Neural cell (in vitro differentiated cells): ENCODE data around the gene PRH2. TPM values are rescaled to one million over a fixed set of nuclear protein-coding genes. Genes with fewer than 3 reads are reported as not detected.

Experiments
- H2AFZ ChIP-seq: fragments of 200-600, 300-800 bp; sonication (generic), shearing (Covaris generic); 2 replicates; pipeline ENCODE4 v1.6.0; 2014; ENCODE audit warnings: low read depth, mild to moderate bottlenecking, antibody characterized with exemption, low read length, moderate library complexity
- H3F3A ChIP-seq: fragments of 200-600 bp; shearing (Covaris generic); 2 replicates; pipeline ENCODE4 v1.6.1; 2016; ENCODE audit warnings: mild to moderate bottlenecking, moderate library complexity, mixed read lengths, antibody characterized with exemption, low read length; ENCODE audit not compliant: insufficient read depth, poor library complexity, severe bottlenecking
- H3K27ac ChIP-seq: fragments of 200-600, 300-800 bp; sonication (generic), shearing (Covaris generic); 2 replicates; pipeline ENCODE4 v1.5.1; 2014; ENCODE audit warnings: mild to moderate bottlenecking, low read length, moderate library complexity
- H3K27me3 ChIP-seq: fragments of 300-800, 200-600 bp; sonication (generic), shearing (Covaris generic); 2 replicates; pipeline ENCODE4 v1.6.0; 2014; ENCODE audit warnings: mild to moderate bottlenecking, low read depth, low read length, moderate library complexity; ENCODE audit not compliant: insufficient read depth
- H3K36me3 ChIP-seq: fragments of 300-800, 200-600 bp; sonication (generic), shearing (Covaris generic); 2 replicates; pipeline ENCODE4 v1.5.1; 2014; ENCODE audit warnings: mild to moderate bottlenecking, antibody characterized with exemption, low read length, moderate library complexity; ENCODE audit not compliant: insufficient read depth
- H3K4me2 ChIP-seq: fragments of 300-800, 200-600 bp; sonication (generic), shearing (Covaris generic); 2 replicates; pipeline ENCODE4 v1.6.0; 2014; ENCODE audit warnings: mild to moderate bottlenecking, low read length
- H3K4me3 ChIP-seq: fragments of 300-800, 200-600 bp; sonication (generic), shearing (Covaris generic); 2 replicates; pipeline ENCODE4 v1.5.1; 2014; ENCODE audit warnings: mild to moderate bottlenecking, low read length, moderate library complexity
- H3K79me2 ChIP-seq: fragments of 200-600 bp; shearing (Covaris generic); replicated peaks from 2 replicates; pipeline ENCODE4 v1.6.0; 2014; ENCODE audit warnings: mild to moderate bottlenecking, low read length, moderate library complexity; ENCODE audit not compliant: insufficient read depth
- H3K9ac ChIP-seq: fragments of 300-800, 200-600 bp; sonication (generic), shearing (Covaris generic); 2 replicates; pipeline ENCODE4 v1.6.1; 2016; ENCODE audit warnings: mild to moderate bottlenecking, low read length, mixed read lengths
- H3K9me2 ChIP-seq: fragments of 200-600 bp; shearing (Covaris generic); 2 replicates; pipeline ENCODE4 v1.6.1; 2016; ENCODE audit warnings: mild to moderate bottlenecking, low read length, mixed read lengths; ENCODE audit not compliant: insufficient read depth
- H3K9me3 ChIP-seq: fragments of 200-600, 300-800 bp; sonication (generic), shearing (Covaris generic); 2 replicates; pipeline ENCODE4 v1.6.1; 2016; ENCODE audit warnings: mild to moderate bottlenecking, mixed run types, low read length, moderate library complexity, mixed read lengths
- H4K20me1 ChIP-seq: fragments of 200-600 bp; shearing (Covaris generic); 2 replicates; pipeline ENCODE4 v1.6.1; 2016; ENCODE audit warnings: mild to moderate bottlenecking, mixed run types; ENCODE audit not compliant: insufficient read depth
- CTCF ChIP-seq: fragments of 450-650 bp; IDR thresholded peaks from 2 replicates; pipeline ENCODE4 v1.5.1; 2014; ENCODE audit warnings: antibody characterized with exemption, mild to moderate bottlenecking, moderate library complexity; ENCODE audit not compliant: poor library complexity, severe bottlenecking
- EP300 ChIP-seq: fragments of 450-650 bp; conservative IDR thresholded peaks from 2 replicates; pipeline ENCODE4 v1.6.1; 2014; ENCODE audit warnings: antibody characterized with exemption, mild to moderate bottlenecking, moderate library complexity; ENCODE audit not compliant: poor library complexity, severe bottlenecking
- EZH2 ChIP-seq: fragments of 200-600, 300-800 bp; shearing (Covaris generic), sonication (generic); IDR thresholded peaks from 2 replicates; pipeline ENCODE4 v1.6.1; 2014; ENCODE audit warnings: antibody characterized with exemption, low read length, borderline replicate concordance, mild to moderate bottlenecking; ENCODE audit not compliant: insufficient read depth, poor library complexity, severe bottlenecking
- POLR2AphosphoS5 ChIP-seq: IDR thresholded peaks from 2 replicates; pipeline ENCODE4 v1.6.1; 2012
- SMC3 ChIP-seq: fragments of 450-650 bp; conservative IDR thresholded peaks from 2 replicates; pipeline ENCODE4 v1.6.1; 2014; ENCODE audit warnings: antibody characterized with exemption, mild to moderate bottlenecking, moderate library complexity; ENCODE audit not compliant: poor library complexity
- TAF1 ChIP-seq: IDR thresholded peaks from 2 replicates; pipeline ENCODE4 v1.6.1; 2012; ENCODE audit warnings: low read depth
- polyA plus RNA-seq: library from polyadenylated mRNA; depleted of rRNA; stranded (reverse); fragments of >200 nt; gene quantifications from 2 replicates; pipeline ENCODE4 v1.2.3, GENCODE V29; 2014
- TF ChIP-seq, protein P1 (sequence below): IDR thresholded peaks from 2 replicates; pipeline ENCODE4 v1.6.1; 2012; ENCODE audit warnings: borderline replicate concordance

Gene PRH2
- polyA plus RNA-seq, 1 donor from 2014 or later: not detected

GRCh38 chr12:10952645-10953044 lies 23.6 kb downstream of the PRH2 start:
- H3K4me2 ChIP-seq: no peak overlapping the region
- no peaks in the 10 kb centered on the region for H4K20me1 ChIP-seq
- H3F3A ChIP-seq: no peaks in the 10 kb centered on the region
- no peaks in the 10 kb centered on the region for H3K36me3 ChIP-seq
- TF ChIP-seq TAF1: no peak
- TF ChIP-seq CTCF: no peak
- no peak for TF ChIP-seq POLR2AphosphoS5
- H3K9me3 ChIP-seq: peaks cover 14% of the 10 kb centered on the region
- no peaks in the 10 kb centered on the region for H3K27me3 ChIP-seq
- H3K27ac ChIP-seq: no peak overlapping the region
- H3K79me2 ChIP-seq: no peaks in the 10 kb centered on the region
- no peaks in the 10 kb centered on the region for H3K9me2 ChIP-seq
- H2AFZ ChIP-seq: no peak overlapping the region
- H3K9ac ChIP-seq: no peak overlapping the region
- H3K4me3 ChIP-seq: no peak overlapping the region

DNA sequence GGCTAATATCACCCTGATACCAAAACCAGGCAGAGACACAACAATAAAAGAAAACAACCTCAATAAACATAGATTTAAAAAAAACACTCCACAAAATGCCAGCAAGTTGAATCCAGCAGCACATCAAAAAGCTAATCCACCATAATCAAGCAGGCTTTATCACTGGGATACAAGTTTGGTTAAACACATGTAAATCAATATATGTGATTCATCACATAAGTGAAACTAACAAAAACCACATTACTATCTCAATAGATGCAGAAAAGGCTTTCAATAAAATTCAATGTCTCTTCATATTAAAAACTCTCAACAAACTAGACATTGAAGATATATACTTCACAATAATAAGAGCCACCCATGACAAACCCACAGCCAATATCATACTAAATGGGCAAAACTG lies 27.0 kb downstream of the PRH2 start:
- no peak overlapping the region for H3K4me2 ChIP-seq
- peaks cover 14% of the 10 kb centered on the region for H3K9me3 ChIP-seq
- H4K20me1 ChIP-seq: no peaks in the 10 kb centered on the region
- no peaks in the 10 kb centered on the region for H3K36me3 ChIP-seq
- H3K9me2 ChIP-seq: no peaks in the 10 kb centered on the region
- no peak overlapping the region for H2AFZ ChIP-seq
- H3K79me2 ChIP-seq: no peaks in the 10 kb centered on the region
- no peaks in the 10 kb centered on the region for H3F3A ChIP-seq
- H3K27ac ChIP-seq: no peak overlapping the region
- no peak overlapping the region for H3K9ac ChIP-seq
- no peak overlapping the region for H3K4me3 ChIP-seq
- no peaks in the 10 kb centered on the region for H3K27me3 ChIP-seq
- no peak for TF ChIP-seq SMC3
- TF ChIP-seq, protein P1, sequence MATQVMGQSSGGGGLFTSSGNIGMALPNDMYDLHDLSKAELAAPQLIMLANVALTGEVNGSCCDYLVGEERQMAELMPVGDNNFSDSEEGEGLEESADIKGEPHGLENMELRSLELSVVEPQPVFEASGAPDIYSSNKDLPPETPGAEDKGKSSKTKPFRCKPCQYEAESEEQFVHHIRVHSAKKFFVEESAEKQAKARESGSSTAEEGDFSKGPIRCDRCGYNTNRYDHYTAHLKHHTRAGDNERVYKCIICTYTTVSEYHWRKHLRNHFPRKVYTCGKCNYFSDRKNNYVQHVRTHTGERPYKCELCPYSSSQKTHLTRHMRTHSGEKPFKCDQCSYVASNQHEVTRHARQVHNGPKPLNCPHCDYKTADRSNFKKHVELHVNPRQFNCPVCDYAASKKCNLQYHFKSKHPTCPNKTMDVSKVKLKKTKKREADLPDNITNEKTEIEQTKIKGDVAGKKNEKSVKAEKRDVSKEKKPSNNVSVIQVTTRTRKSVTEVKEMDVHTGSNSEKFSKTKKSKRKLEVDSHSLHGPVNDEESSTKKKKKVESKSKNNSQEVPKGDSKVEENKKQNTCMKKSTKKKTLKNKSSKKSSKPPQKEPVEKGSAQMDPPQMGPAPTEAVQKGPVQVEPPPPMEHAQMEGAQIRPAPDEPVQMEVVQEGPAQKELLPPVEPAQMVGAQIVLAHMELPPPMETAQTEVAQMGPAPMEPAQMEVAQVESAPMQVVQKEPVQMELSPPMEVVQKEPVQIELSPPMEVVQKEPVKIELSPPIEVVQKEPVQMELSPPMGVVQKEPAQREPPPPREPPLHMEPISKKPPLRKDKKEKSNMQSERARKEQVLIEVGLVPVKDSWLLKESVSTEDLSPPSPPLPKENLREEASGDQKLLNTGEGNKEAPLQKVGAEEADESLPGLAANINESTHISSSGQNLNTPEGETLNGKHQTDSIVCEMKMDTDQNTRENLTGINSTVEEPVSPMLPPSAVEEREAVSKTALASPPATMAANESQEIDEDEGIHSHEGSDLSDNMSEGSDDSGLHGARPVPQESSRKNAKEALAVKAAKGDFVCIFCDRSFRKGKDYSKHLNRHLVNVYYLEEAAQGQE: no peak
- TF ChIP-seq EP300: no peak
- no peak for TF ChIP-seq TAF1
- TF ChIP-seq EZH2: no peak

- no peak overlapping the region for H3K9ac ChIP-seq
- H3K27ac ChIP-seq: no peak overlapping the region
- peaks cover 14% of the 10 kb centered on the region for H3K9me3 ChIP-seq
- H3K27me3 ChIP-seq: no peaks in the 10 kb centered on the region
- H3F3A ChIP-seq: no peaks in the 10 kb centered on the region
- no peaks in the 10 kb centered on the region for H3K79me2 ChIP-seq
- H4K20me1 ChIP-seq: no peaks in the 10 kb centered on the region
- H3K4me3 ChIP-seq: no peak overlapping the region
- no peaks in the 10 kb centered on the region for H3K9me2 ChIP-seq
- no peaks in the 10 kb centered on the region for H3K36me3 ChIP-seq
- no peak overlapping the region for H3K4me2 ChIP-seq
- no peak overlapping the region for H2AFZ ChIP-seq
- TF ChIP-seq POLR2AphosphoS5 (no peak), CTCF (no peak)
Measured at GRCh38 chr12:10957741-10958140, 28.7 kb downstream of the PRH2 start.
